Measurements from ENCODE around the gene CROCC2. TPM values are rescaled to one million over a fixed set of nuclear protein-coding genes. Genes with fewer than 3 reads are reported as not detected.

The CROCC2 gene
- total RNA-seq, 1 donor from 2014 or later = not detected

- Histone ChIP-seq H3K36me3 (ENCODE audit: control insufficient read depth, insufficient read depth, low read length) (no peaks in the 10 kb centered on the region), H3K27me3 (ENCODE audit: control insufficient read depth, insufficient read depth, low read length) (peaks cover 32% of the 10 kb centered on the region), H3K4me3 (ENCODE audit: low read depth, low read length) (no peak overlapping the region)
- no peak for TF ChIP-seq CTCF (IDR thresholded peaks at IDR 0.05; ENCODE audit: insufficient read depth, low read length, poor library complexity, severe bottlenecking)
- DNase-seq (ENCODE audit: low read depth) = no peak
Measured at GRCh38 chr2:241036397-241036963, 130.3 kb downstream of the CROCC2 start.

- Histone ChIP-seq H3K36me3 (ENCODE audit: control insufficient read depth, insufficient read depth, low read length) (no peaks in the 10 kb centered on the region), H3K27me3 (ENCODE audit: control insufficient read depth, insufficient read depth, low read length) (peaks cover 37% of the 10 kb centered on the region), H3K4me3 (ENCODE audit: low read depth, low read length) (no peak overlapping the region)
- no peak for DNase-seq (ENCODE audit: low read depth)
- TF ChIP-seq CTCF (IDR thresholded peaks at IDR 0.05; ENCODE audit: insufficient read depth, low read length, poor library complexity, severe bottlenecking) = no peak
Measured at GRCh38 chr2:241036964-241037421, 130.9 kb downstream of the CROCC2 start.

GRCh38 chr2:241037498-241037897, 131.4 kb downstream of the CROCC2 start:
- DNase-seq (ENCODE audit: low read depth) = no peak
- Histone ChIP-seq H3K4me3 (ENCODE audit: low read depth, low read length) (no peak overlapping the region), H3K27me3 (ENCODE audit: control insufficient read depth, insufficient read depth, low read length) (peaks cover 38% of the 10 kb centered on the region), H3K36me3 (ENCODE audit: control insufficient read depth, insufficient read depth, low read length) (no peaks in the 10 kb centered on the region)
- TF ChIP-seq CTCF (IDR thresholded peaks at IDR 0.05; ENCODE audit: insufficient read depth, low read length, poor library complexity, severe bottlenecking) = no peak

- no peak for TF ChIP-seq CTCF (IDR thresholded peaks at IDR 0.05; ENCODE audit: insufficient read depth, low read length, poor library complexity, severe bottlenecking)
- DNase-seq (ENCODE audit: low read depth) = no peak
- Histone ChIP-seq H3K27me3 (ENCODE audit: control insufficient read depth, insufficient read depth, low read length) (peaks cover 38% of the 10 kb centered on the region), H3K36me3 (ENCODE audit: control insufficient read depth, insufficient read depth, low read length) (no peaks in the 10 kb centered on the region), H3K4me3 (ENCODE audit: low read depth, low read length) (no peak overlapping the region)
Measured at GRCh38 chr2:241038374-241039180, 132.4 kb downstream of the CROCC2 start.

GRCh38 chr2:241039416-241039815, 133.3 kb downstream of the CROCC2 start:
- Histone ChIP-seq H3K27me3 (ENCODE audit: control insufficient read depth, insufficient read depth, low read length) (peaks cover 40% of the 10 kb centered on the region), H3K36me3 (ENCODE audit: control insufficient read depth, insufficient read depth, low read length) (no peaks in the 10 kb centered on the region), H3K4me3 (ENCODE audit: low read depth, low read length) (no peak overlapping the region)
- no peak for TF ChIP-seq CTCF (IDR thresholded peaks at IDR 0.05; ENCODE audit: insufficient read depth, low read length, poor library complexity, severe bottlenecking)
- DNase-seq (ENCODE audit: low read depth) = no peak
